ENCODE measurements around the gene RAPGEF6.

The RAPGEF6 gene

GRCh38 chr5:131523500-131524185, 111.4 kb downstream of the RAPGEF6 start:
- Histone ChIP-seq H3K4me1 (ENCODE audit: control insufficient read depth, insufficient read depth, low read length) (peaks cover 8% of the 10 kb centered on the region), H3K27me3 (replicated peaks; ENCODE audit: control insufficient read depth, insufficient read depth, low read length) (no peaks in the 10 kb centered on the region), H3K36me3 (ENCODE audit: control insufficient read depth, insufficient read depth, low read length, severe bottlenecking) (peaks cover 11% of the 10 kb centered on the region), H3K9me3 (ENCODE audit: control insufficient read depth, low read length) (no peaks in the 10 kb centered on the region), H3K9ac (ENCODE audit: low read length) (no peak overlapping the region), H3K4me3 (ENCODE audit: low read length) (no peak overlapping the region)
- no peak for DNase-seq (ENCODE audit: low read depth)

GRCh38 chr5:131521252-131521651, 113.8 kb downstream of the RAPGEF6 start:
- Histone ChIP-seq H3K27me3 (replicated peaks; ENCODE audit: control insufficient read depth, insufficient read depth, low read length) (no peaks in the 10 kb centered on the region), H3K4me1 (ENCODE audit: control insufficient read depth, insufficient read depth, low read length) (peaks cover 8% of the 10 kb centered on the region), H3K9ac (ENCODE audit: low read length) (no peak overlapping the region), H3K36me3 (ENCODE audit: control insufficient read depth, insufficient read depth, low read length, severe bottlenecking) (peaks cover 11% of the 10 kb centered on the region), H3K9me3 (ENCODE audit: control insufficient read depth, low read length) (no peaks in the 10 kb centered on the region), H3K4me3 (ENCODE audit: low read length) (no peak overlapping the region)
- DNase-seq (ENCODE audit: low read depth) = peak; percentile 55

GRCh38 chr5:131515348-131515747, 119.7 kb downstream of the RAPGEF6 start:
- H3K4me3 ChIP-seq (ENCODE audit: low read length) = no peak overlapping the region
- peaks cover 11% of the 10 kb centered on the region for H3K36me3 ChIP-seq (ENCODE audit: control insufficient read depth, insufficient read depth, low read length, severe bottlenecking)
- H3K9me3 ChIP-seq (ENCODE audit: control insufficient read depth, low read length) = no peaks in the 10 kb centered on the region
- no peak overlapping the region for H3K9ac ChIP-seq (ENCODE audit: low read length)
- H3K27me3 ChIP-seq (replicated peaks; ENCODE audit: control insufficient read depth, insufficient read depth, low read length) = no peaks in the 10 kb centered on the region
- H3K4me1 ChIP-seq (ENCODE audit: control insufficient read depth, insufficient read depth, low read length) = no peaks in the 10 kb centered on the region
- DNase-seq (ENCODE audit: low read depth) = no peak

- no peaks in the 10 kb centered on the region for H3K9me3 ChIP-seq (ENCODE audit: control insufficient read depth, low read length)
- H3K4me3 ChIP-seq (ENCODE audit: low read length) = no peak overlapping the region
- H3K9ac ChIP-seq (ENCODE audit: low read length) = no peak overlapping the region
- no peaks in the 10 kb centered on the region for H3K27me3 ChIP-seq (replicated peaks; ENCODE audit: control insufficient read depth, insufficient read depth, low read length)
- H3K36me3 ChIP-seq (ENCODE audit: control insufficient read depth, insufficient read depth, low read length, severe bottlenecking) = peaks cover 15% of the 10 kb centered on the region
- no peak for DNase-seq (ENCODE audit: low read depth)
- H3K4me1 ChIP-seq (ENCODE audit: control insufficient read depth, insufficient read depth, low read length) = no peaks in the 10 kb centered on the region
These were observed 120.4 kb downstream of the RAPGEF6 start for GRCh38 chr5:131514316-131515283.

- no peak overlapping the region for H3K9ac ChIP-seq (ENCODE audit: low read length)
These were observed 121.2 kb downstream of the RAPGEF6 start for GRCh38 chr5:131513780-131514179.

GRCh38 chr5:131511934-131512333, 123.1 kb downstream of the RAPGEF6 start:
- no peak overlapping the region for H3K4me3 ChIP-seq (ENCODE audit: low read length)

More at GRCh38 chr5:131513780-131514179, 121.2 kb downstream of the RAPGEF6 start:
- H3K4me1 ChIP-seq (ENCODE audit: control insufficient read depth, insufficient read depth, low read length) = no peaks in the 10 kb centered on the region
- H3K9me3 ChIP-seq (ENCODE audit: control insufficient read depth, low read length) = no peaks in the 10 kb centered on the region
- H3K27me3 ChIP-seq (replicated peaks; ENCODE audit: control insufficient read depth, insufficient read depth, low read length) = no peaks in the 10 kb centered on the region
- DNase-seq (ENCODE audit: low read depth) = no peak
- peaks cover 8% of the 10 kb centered on the region for H3K36me3 ChIP-seq (ENCODE audit: control insufficient read depth, insufficient read depth, low read length, severe bottlenecking)
- no peak overlapping the region for H3K4me3 ChIP-seq (ENCODE audit: low read length)

GRCh38 chr5:131509801-131510200, 125.2 kb downstream of the RAPGEF6 start:
- peaks cover 17% of the 10 kb centered on the region for H3K36me3 ChIP-seq (ENCODE audit: control insufficient read depth, insufficient read depth, low read length, severe bottlenecking)
- no peak overlapping the region for H3K4me3 ChIP-seq (ENCODE audit: low read length)
- H3K9me3 ChIP-seq (ENCODE audit: control insufficient read depth, low read length) = no peaks in the 10 kb centered on the region
- no peak for DNase-seq (ENCODE audit: low read depth)
- H3K4me1 ChIP-seq (ENCODE audit: control insufficient read depth, insufficient read depth, low read length) = no peaks in the 10 kb centered on the region
- no peaks in the 10 kb centered on the region for H3K27me3 ChIP-seq (replicated peaks; ENCODE audit: control insufficient read depth, insufficient read depth, low read length)
- H3K9ac ChIP-seq (ENCODE audit: low read length) = no peak overlapping the region

More at GRCh38 chr5:131511934-131512333, 123.1 kb downstream of the RAPGEF6 start:
- no peaks in the 10 kb centered on the region for H3K4me1 ChIP-seq (ENCODE audit: control insufficient read depth, insufficient read depth, low read length)
- no peaks in the 10 kb centered on the region for H3K9me3 ChIP-seq (ENCODE audit: control insufficient read depth, low read length)
- no peak overlapping the region for H3K9ac ChIP-seq (ENCODE audit: low read length)
- H3K27me3 ChIP-seq (replicated peaks; ENCODE audit: control insufficient read depth, insufficient read depth, low read length) = no peaks in the 10 kb centered on the region
- DNase-seq (ENCODE audit: low read depth) = no peak
- H3K36me3 ChIP-seq (ENCODE audit: control insufficient read depth, insufficient read depth, low read length, severe bottlenecking) = peaks cover 12% of the 10 kb centered on the region

- no peak overlapping the region for H3K9ac ChIP-seq (ENCODE audit: low read length)
- peak; percentile 44 for DNase-seq (ENCODE audit: low read depth)
- H3K9me3 ChIP-seq (ENCODE audit: control insufficient read depth, low read length) = no peaks in the 10 kb centered on the region
- peaks cover 27% of the 10 kb centered on the region for H3K36me3 ChIP-seq (ENCODE audit: control insufficient read depth, insufficient read depth, low read length, severe bottlenecking)
- H3K4me3 ChIP-seq (ENCODE audit: low read length) = no peak overlapping the region
- no peaks in the 10 kb centered on the region for H3K27me3 ChIP-seq (replicated peaks; ENCODE audit: control insufficient read depth, insufficient read depth, low read length)
- no peaks in the 10 kb centered on the region for H3K4me1 ChIP-seq (ENCODE audit: control insufficient read depth, insufficient read depth, low read length)
These were observed 129.7 kb downstream of the RAPGEF6 start for GRCh38 chr5:131505237-131505908.

GRCh38 chr5:131496400-131496713, 138.7 kb downstream of the RAPGEF6 start:
- Histone ChIP-seq H3K4me3 (ENCODE audit: low read length) (no peak overlapping the region), H3K9ac (ENCODE audit: low read length) (no peak overlapping the region), H3K36me3 (ENCODE audit: control insufficient read depth, insufficient read depth, low read length, severe bottlenecking) (peaks cover 29% of the 10 kb centered on the region)

GRCh38 chr5:131495536-131496399, 139.3 kb downstream of the RAPGEF6 start:
- no peak overlapping the region for H3K4me3 ChIP-seq (ENCODE audit: low read length)
- no peaks in the 10 kb centered on the region for H3K9me3 ChIP-seq (ENCODE audit: control insufficient read depth, low read length)
- H3K4me1 ChIP-seq (ENCODE audit: control insufficient read depth, insufficient read depth, low read length) = peaks cover 20% of the 10 kb centered on the region
- no peak for DNase-seq (ENCODE audit: low read depth)
- no peak overlapping the region for H3K9ac ChIP-seq (ENCODE audit: low read length)
- peaks cover 27% of the 10 kb centered on the region for H3K36me3 ChIP-seq (ENCODE audit: control insufficient read depth, insufficient read depth, low read length, severe bottlenecking)
- no peaks in the 10 kb centered on the region for H3K27me3 ChIP-seq (replicated peaks; ENCODE audit: control insufficient read depth, insufficient read depth, low read length)

More at GRCh38 chr5:131496400-131496713, 138.7 kb downstream of the RAPGEF6 start:
- Histone ChIP-seq H3K9me3 (ENCODE audit: control insufficient read depth, low read length) (no peaks in the 10 kb centered on the region), H3K4me1 (ENCODE audit: control insufficient read depth, insufficient read depth, low read length) (peaks cover 19% of the 10 kb centered on the region), H3K27me3 (replicated peaks; ENCODE audit: control insufficient read depth, insufficient read depth, low read length) (no peaks in the 10 kb centered on the region)
- DNase-seq (ENCODE audit: low read depth) = no peak

Measured in adipocyte (in vitro differentiated cells).